ENCODE measurements around the gene RITA1. TPM values are rescaled to one million over a fixed set of nuclear protein-coding genes. Genes with fewer than 3 reads are reported as not detected.

Gene RITA1
- total RNA-seq, 1 experiment from 2014 or later: 71.6 TPM

- no peaks in the 10 kb centered on the region for H3K9me3 ChIP-seq (ENCODE audit: low read length)
- peaks cover 85% of the 10 kb centered on the region for H3K36me3 ChIP-seq (ENCODE audit: low read depth, low read length)
- TF ChIP-seq CTCF (conservative IDR thresholded peaks at IDR 0.05; ENCODE audit: low read depth, low read length): no peak
- TF ChIP-seq EZH2 (IDR thresholded peaks at IDR 0.05; ENCODE audit: low read length, unreplicated experiment): no peak
- TF ChIP-seq EZH2phosphoT487 (IDR thresholded peaks at IDR 0.05; ENCODE audit: borderline replicate concordance, low read length): no peak
- no TSS peak for BruUV-seq (replicated peaks)
- no peaks in the 10 kb centered on the region for H3K9me2 ChIP-seq (replicated peaks; ENCODE audit: low read length)
- H3K9ac ChIP-seq (ENCODE audit: low read length): no peak overlapping the region
- no peaks in the 10 kb centered on the region for H3K27me3 ChIP-seq (ENCODE audit: low read length)
- ChIA-PET CTCF (no interaction called here), POLR2A (ENCODE audit: unreplicated experiment) (interaction anchor here (0.5 kb wide), 1 partner anchor 124 kb away, joined by 5 read pairs; no protein-coding TSS in a partner anchor)
- no peaks in the 10 kb centered on the region for H3F3A ChIP-seq (ENCODE audit: low read length, unreplicated experiment)
- no peak overlapping the region for H3K4me2 ChIP-seq (ENCODE audit: low read length)
- intact Hi-C loops (cut with micrococcal nuclease): no loop called here
- no peak for DNase-seq
- H3K79me2 ChIP-seq (ENCODE audit: low read length): no peaks in the 10 kb centered on the region
- H3K4me3 ChIP-seq (ENCODE audit: low read length): no peak overlapping the region
- no peaks in the 10 kb centered on the region for H3K4me1 ChIP-seq (ENCODE audit: insufficient read depth, low read length)
- H4K20me1 ChIP-seq (ENCODE audit: low read length): 0 out of 2 replicates have a peak, but pooled peaks cover 4% of the 10 kb centered on the region
- no peak overlapping the region for H3K27ac ChIP-seq (ENCODE audit: low read length)
- no peak overlapping the region for H2AFZ ChIP-seq (ENCODE audit: low read length)
- no peak for ATAC-seq
Measured at GRCh38 chr12:113170457-113170856, 15.1 kb upstream of the RITA1 start.

GRCh38 chr12:113170926-113171325 lies 14.6 kb upstream of the RITA1 start:
- ATAC-seq (no peak), DNase-seq (no peak)
- no peak overlapping the region for H3K27ac ChIP-seq (ENCODE audit: low read length)
- H3K4me1 ChIP-seq (ENCODE audit: insufficient read depth, low read length): no peaks in the 10 kb centered on the region
- H3F3A ChIP-seq (ENCODE audit: low read length, unreplicated experiment): no peaks in the 10 kb centered on the region
- H3K79me2 ChIP-seq (ENCODE audit: low read length): no peaks in the 10 kb centered on the region
- no peak for TF ChIP-seq EZH2phosphoT487 (IDR thresholded peaks at IDR 0.05; ENCODE audit: borderline replicate concordance, low read length)
- TF ChIP-seq EZH2 (IDR thresholded peaks at IDR 0.05; ENCODE audit: low read length, unreplicated experiment): no peak
- no peak for TF ChIP-seq CTCF (conservative IDR thresholded peaks at IDR 0.05; ENCODE audit: low read depth, low read length)
- ChIA-PET CTCF (no interaction called here), POLR2A (ENCODE audit: unreplicated experiment) (interaction anchor here (0.6 kb wide), 1 partner anchor 1342 kb away, joined by 4 read pairs; no protein-coding TSS in a partner anchor)
- BruUV-seq (replicated peaks): no TSS peak
- no peak overlapping the region for H3K9ac ChIP-seq (ENCODE audit: low read length)
- no peaks in the 10 kb centered on the region for H3K27me3 ChIP-seq (ENCODE audit: low read length)
- no peak overlapping the region for H2AFZ ChIP-seq (ENCODE audit: low read length)
- 0 out of 2 replicates have a peak, but pooled peaks cover 4% of the 10 kb centered on the region for H4K20me1 ChIP-seq (ENCODE audit: low read length)
- H3K9me3 ChIP-seq (ENCODE audit: low read length): no peaks in the 10 kb centered on the region
- intact Hi-C loops (cut with micrococcal nuclease): no loop called here
- no peaks in the 10 kb centered on the region for H3K9me2 ChIP-seq (replicated peaks; ENCODE audit: low read length)
- no peak overlapping the region for H3K4me2 ChIP-seq (ENCODE audit: low read length)
- peaks cover 80% of the 10 kb centered on the region for H3K36me3 ChIP-seq (ENCODE audit: low read depth, low read length)
- H3K4me3 ChIP-seq (ENCODE audit: low read length): no peak overlapping the region

- Histone ChIP-seq H3K4me1 (ENCODE audit: insufficient read depth, low read length) (no peaks in the 10 kb centered on the region), H3K9me2 (replicated peaks; ENCODE audit: low read length) (no peaks in the 10 kb centered on the region), H3F3A (ENCODE audit: low read length, unreplicated experiment) (no peaks in the 10 kb centered on the region), H3K27ac (ENCODE audit: low read length) (no peak overlapping the region), H2AFZ (ENCODE audit: low read length) (no peak overlapping the region), H3K9me3 (ENCODE audit: low read length) (no peaks in the 10 kb centered on the region), H3K79me2 (ENCODE audit: low read length) (no peaks in the 10 kb centered on the region), H3K9ac (ENCODE audit: low read length) (no peak overlapping the region), H3K36me3 (ENCODE audit: low read depth, low read length) (peaks cover 75% of the 10 kb centered on the region), H3K4me2 (ENCODE audit: low read length) (no peak overlapping the region), H4K20me1 (ENCODE audit: low read length) (0 out of 2 replicates have a peak, but pooled peaks cover 4% of the 10 kb centered on the region), H3K4me3 (ENCODE audit: low read length) (no peak overlapping the region), H3K27me3 (ENCODE audit: low read length) (no peaks in the 10 kb centered on the region)
- TF ChIP-seq EZH2phosphoT487 (IDR thresholded peaks at IDR 0.05; ENCODE audit: borderline replicate concordance, low read length): no peak
- no peak for TF ChIP-seq CTCF (conservative IDR thresholded peaks at IDR 0.05; ENCODE audit: low read depth, low read length)
- TF ChIP-seq EZH2 (IDR thresholded peaks at IDR 0.05; ENCODE audit: low read length, unreplicated experiment): no peak
- no peak for DNase-seq
- no TSS peak for BruUV-seq (replicated peaks)
- ChIA-PET POLR2A (ENCODE audit: unreplicated experiment) (interaction anchor here (0.6 kb wide), 1 partner anchor 1341 kb away, joined by 4 read pairs; no protein-coding TSS in a partner anchor), CTCF (no interaction called here)
- ATAC-seq: no peak
- intact Hi-C loops (cut with micrococcal nuclease): no loop called here
Measured at GRCh38 chr12:113171543-113171942, 14.0 kb upstream of the RITA1 start.

Data from PC-3 (cell line).